Measurements from ENCODE around the gene SEZ6L2.
"Not testable (repeated sequence)": the region's sequence is repeated elsewhere in the genome, so short reads cannot be mapped to it uniquely, and the experiment has no call there.

Gene SEZ6L2

DNA sequence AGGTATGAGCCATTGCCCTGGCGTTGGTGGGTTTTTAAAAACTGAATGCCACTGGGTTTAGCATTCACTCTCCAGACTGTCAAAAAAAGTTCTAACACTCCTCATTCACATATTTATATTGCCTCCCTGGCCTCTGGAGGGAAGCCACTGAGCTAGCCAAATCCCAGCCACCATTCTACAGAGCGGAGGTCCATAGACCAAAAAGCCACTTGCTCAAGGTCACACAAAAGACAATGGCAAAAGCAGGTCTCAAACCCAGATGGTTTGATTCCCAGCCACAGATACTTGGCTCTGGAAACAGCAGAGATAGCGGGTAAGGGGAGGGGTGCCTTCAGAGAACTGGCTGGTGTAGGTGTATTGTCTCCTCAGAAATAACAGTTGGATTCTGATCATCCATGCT is 18.3 kb downstream of the SEZ6L2 start:
- no peak for DNase-seq

DNA sequence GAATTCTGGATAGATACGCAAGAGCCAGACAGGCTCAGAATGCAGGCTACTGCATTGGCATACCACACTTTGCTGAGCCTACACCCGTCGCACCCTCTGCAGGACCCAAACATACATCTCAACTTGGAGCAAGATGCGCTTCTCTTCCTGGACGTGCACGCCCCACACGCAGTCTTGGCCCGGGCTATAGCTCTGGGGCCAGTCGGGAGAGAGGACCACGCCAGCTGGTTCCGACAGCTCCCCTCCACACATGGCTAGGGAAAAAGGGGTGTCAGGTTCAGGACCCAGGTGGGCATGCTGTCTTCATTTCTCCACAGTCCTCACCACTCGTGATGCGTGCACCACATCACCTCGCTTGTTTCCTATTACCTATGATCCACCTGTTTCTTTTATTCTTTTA is 21.2 kb downstream of the SEZ6L2 start:
- no peak for DNase-seq

DNA sequence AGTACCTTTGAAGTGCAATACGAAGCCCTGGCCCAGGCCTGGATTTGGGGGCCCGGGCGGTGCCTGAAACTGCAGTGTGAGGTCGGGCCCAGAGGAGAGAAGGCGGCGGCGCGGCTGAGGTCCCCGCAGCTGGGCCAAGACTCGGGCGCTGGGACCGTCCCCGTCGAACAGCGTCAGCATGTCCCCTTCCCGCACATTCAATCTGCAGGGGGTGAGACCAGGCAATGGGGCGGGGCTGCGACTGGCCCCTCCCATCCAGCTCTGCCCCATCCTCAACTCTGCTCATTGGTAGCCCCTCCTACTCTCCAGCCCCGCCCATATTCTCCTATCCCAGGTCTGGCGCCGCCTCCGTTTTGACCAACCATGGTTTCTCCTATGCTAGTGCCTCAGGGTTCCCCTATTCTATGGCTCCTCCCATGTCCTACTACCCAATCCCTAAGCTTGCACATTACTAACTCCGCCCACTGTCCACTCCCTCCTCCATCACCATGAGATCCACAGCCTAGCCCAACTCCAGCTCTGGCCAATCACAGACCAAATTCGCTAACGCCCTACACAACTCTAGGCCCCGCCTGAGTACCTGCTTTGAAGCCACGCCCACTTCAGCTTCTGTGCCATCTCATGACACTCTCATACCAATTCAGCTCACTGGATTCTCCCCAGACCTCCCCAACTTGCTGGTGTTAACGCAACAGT is 21.9 kb downstream of the SEZ6L2 start:
- DNase-seq: peak; percentile 21

DNA sequence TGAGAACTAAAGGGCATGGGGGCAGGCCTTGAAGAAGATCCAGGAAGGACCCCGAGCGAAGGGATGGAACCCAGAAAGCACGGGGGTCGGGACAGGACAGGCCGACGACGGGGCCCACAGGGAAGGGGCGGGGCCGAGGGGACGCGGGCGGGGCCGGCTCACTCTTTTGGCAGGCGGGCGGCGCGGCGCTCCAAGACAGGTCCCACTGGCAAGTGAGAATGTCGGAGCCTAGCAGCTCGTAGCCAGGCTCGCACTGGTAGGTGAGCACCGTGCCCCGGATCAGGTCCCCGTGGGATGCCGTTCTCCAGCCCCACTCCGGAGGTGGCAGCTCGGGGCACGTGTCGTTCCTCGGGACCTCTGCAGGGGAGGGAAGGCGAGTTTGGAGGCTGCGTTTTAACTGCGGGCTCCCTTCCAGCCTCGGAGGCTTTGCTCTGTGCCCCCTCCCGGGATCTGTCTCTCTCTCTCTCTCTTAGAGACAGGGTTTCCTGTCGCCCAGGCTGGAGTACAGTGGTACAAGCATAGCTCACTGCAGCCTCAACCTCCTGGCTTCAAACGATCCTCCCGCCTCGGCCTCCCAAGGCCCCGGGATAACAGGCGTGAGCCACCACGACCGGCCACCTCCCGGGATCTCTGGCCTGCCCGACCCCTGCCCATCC is 22.6 kb downstream of the SEZ6L2 start:
- DNase-seq: peak; percentile 33

DNA sequence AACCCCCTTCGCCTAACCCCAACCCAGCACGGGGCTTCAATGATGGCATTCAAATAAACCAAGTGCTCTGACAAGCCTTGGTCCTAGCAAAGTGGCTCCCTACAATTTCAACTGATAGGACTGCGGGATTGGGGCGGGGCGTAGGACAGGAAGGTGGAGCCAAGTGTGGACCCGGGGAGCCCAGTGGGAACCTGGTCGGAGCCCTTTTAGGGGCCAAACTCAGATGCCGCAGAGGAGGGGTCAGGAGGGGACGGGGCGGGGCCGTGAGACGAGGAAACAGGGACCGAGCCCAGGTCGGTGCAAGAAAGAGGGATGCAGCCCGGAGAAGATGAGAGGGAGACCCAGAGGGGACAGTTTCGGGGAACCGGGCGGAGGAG is 23.1 kb downstream of the SEZ6L2 start:
- no peak for DNase-seq

DNA sequence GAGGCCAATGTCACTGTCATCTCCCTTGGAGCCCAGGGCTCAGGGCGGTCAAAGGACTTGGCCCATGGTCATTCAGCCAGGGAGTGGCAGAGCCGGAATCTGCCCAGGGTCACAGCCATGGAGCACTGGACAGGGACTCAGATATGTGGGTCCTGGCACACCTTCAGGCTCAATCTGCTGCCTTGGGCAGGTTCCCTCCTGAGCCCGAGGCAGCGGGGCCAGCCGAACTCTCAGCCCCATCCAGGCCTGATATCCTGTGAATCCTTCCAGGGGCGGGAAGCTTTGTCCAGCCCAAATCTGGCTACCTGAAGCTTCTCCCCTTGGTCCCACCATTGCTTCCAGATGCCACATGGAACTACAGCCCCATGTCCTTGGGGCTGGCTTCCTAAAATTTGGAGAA is 24.1 kb downstream of the SEZ6L2 start:
- DNase-seq: no peak

DNA sequence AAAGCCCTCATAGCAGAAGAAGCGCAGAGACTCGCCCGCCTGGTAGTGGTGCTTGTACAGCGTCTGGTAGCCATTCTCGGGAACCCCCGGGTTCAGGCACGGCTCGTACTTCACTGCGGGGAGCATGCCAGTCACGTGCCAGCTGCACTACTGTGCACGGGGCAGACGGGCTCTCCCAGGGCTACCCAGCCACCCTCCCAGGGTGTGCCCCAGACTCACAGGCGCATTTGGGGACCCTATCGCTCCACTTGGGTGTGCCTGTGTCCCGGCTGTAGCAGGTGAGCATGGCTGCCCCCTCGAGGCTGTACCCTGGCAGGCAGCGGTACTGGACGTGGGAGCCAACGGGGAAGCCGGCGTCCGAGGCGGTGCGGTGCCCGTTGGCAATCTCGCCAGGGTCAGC is 26.0 kb downstream of the SEZ6L2 start:
- DNase-seq: no peak

DNA sequence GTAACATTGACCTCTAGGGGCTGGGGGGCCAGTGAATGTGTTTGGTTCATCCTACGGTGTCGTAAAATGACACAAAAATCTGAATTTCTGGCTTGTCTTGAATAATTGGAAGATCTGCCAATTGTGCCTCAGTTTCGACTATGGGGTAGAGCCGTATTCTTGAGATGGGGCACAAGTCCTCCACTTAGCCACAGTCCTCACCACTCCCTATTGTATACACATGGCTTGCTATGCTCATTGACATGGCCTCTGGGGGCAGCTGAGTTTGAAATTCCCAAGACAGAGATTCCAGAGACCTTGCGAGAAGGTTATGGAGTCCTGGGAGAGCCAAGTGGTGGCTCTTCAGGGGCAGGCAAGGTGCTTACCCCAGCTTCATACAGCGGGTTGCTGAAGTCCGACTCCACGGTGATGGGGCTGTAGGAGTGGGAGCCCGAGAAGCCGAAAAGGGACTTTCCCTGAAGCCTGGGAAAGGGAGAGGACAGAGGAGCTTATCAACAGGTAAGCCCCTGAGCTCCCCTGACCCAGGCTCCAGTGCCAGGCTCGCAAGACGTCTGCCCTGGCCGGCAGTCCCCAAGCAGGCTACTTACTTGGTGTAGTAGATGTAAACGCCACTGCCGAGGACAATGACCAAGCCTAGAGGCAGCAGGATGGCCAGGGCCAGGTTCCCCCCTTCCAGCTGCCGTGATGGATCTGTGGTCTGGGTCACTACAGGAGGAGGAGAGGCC is 27.4 kb downstream of the SEZ6L2 start:
- DNase-seq: no peak

DNA sequence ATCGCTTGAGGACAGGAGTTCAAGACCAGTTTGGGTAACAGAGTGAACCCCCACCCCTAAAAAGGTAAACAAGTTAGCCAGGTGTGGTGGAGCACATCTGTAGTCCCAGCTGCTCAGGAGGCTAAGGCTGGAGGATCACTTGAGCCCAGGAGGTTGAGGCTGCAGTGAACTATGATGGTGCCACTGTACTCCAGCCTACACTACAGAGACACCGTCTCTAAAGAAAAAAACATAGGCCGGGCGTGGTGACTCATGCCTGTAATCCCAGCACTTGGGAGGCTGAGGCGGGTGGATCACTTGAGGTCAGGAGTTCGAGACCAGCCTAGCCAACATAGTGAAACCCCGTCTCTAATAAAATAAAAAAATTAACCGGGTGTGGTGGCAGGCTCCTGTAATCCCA is 30.3 kb downstream of the SEZ6L2 start:
- not testable (repeated sequence) for DNase-seq

DNA sequence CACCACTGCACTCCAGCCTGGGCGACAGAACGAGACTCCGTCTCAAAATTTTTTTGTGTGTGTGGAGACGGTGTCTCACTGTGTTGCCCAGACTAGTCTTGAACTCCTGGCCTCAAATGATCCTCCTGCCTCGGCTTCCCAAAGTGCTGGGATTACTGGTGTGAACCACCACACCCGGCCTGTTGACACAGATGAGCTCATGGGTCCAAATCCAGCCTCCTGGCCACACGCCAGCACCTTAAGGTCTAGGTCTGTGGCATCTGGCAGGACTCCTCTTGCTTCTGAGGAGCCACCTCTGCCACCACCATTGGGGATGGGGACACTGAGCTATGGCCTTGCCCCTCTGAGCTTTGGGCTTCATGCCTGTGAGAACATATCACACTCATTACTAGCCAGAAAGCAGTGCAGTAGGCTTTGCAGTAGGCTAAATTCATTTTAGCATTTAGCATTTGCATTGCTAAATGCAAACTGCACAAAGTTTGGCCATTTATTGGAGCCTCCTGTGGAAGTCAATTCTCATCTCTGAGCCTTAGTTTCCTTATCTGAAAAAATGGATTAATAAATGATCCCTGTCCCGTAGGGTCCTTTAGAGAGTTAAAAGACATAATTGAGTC is 30.8 kb downstream of the SEZ6L2 start:
- no peak for DNase-seq

DNA sequence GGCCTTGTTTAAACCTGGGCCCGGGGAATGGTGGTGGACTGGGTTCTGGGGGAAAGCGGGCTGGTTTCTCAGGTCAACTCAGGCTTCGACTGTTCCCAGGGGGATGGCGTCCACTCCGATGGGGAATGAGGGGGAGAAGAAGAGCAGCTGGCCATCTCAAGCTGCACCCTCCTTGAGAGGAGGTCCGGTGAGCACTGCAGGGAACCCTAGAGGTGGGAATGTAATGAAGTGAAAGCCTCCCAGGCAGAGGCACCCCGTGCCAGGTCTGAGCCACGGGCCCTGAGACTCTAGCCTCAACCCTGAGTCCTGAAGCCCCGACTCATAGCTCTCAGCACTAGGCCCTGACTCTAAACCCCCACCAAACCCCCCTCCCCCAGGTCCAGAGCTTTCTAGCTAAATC is 35.1 kb downstream of the SEZ6L2 start:
- no peak for DNase-seq

DNA sequence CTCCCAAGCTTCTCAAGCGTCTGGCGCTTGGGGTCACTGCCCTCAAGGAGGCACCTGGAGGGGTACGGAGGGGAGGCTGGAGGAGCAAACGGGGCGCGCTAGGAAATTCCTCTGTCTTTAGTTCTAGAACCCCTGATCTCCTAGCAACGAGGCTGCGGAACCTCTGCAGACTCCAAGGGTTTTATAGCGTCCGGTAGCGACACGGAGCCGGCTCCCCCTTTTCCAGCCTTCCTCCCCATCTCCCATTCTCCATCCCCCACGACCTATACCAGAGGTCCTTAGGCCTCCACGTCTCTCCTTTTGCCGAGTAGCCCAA is 35.7 kb downstream of the SEZ6L2 start:
- no peak for DNase-seq

DNA sequence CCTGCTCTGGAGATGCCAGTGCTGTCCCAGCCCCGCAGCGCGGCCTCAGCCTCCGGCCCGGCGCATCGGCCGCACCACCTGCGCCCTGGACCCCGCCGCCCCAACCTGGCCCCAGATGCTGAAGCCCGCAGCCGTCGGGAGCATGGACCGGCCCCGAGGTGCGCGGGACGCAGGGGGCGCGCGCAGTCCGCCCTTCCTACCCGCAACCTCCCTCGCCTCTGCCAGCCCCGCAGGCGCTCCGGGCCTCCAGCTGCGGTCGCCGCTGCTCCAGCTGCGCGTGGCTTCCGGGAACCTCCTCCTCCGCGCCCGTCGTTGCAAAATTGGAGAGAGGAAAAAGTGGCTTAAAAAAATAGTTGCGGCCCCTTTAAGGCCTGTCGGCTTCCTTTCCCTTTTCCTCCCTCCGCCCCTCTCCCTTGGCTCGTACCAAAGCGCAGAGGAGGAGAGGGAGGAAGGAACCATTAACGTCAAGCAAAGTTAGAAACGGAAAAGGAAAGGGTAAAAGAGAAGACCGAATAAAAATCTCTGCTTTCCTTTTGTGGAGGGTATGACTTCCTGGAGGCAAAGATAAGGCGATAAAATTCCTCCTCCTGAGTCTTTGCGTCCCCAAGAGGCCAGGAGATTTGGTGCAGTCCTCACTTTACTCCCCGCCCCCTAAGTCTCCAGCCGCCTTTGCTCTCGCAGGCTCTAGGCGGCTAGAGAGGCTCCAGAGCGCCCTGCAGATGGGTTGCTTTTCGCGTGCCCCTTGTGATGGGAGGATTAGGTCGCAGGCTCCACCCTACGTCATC is 36.3 kb downstream of the SEZ6L2 start, which contains the start of gene CDIPT:
CDIPT (minus strand) TSS at position 343 of the 785 bp plus-strand sequence. CDS start 369 bp downstream, outside the sequence.
- DNase-seq: peak; percentile 87

DNA sequence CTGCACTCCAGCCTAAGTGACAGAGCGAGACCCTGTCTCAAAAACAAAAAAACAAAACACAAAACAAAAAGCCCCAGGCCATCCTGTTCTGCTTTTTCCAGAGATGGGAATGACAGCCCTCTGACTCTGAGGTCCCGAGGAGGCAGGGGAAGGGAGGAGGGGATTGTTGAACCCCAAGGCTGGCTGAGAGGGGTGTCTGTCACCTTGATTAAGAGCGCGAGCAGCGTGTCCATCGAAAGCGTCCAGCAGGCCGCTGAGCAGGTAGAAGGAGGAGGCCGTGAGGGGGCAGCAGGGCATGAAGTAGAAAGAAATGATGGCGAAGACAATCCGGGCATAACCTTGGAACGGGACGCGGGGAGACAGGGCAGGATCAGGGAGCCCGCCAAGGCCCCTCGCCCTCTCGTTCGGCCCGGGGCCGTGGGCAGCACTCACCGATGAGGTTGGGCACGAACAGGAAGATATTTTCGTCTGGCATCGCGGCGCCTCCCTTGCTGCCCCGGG is 36.9 kb downstream of the SEZ6L2 start:
- no peak for DNase-seq

DNA sequence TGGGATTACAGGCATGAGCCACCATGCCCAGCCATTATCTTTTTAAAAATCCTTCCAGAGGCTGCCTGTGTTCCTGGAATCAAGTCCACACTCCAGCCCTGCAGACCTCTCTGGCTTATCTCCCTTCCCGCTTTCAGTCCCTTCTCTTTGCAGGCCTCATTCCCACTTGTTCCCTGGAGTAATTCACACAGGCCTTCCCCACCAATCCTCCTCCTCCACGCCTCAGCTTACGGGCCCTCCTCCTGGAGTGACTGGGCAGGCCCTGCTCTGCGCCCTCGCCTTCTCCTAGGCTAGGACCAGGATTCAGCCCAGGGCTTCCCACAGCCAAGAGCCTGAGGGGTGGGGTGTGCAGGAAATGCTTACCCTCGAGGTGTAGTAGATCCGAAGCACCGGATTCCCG is 39.1 kb downstream of the SEZ6L2 start:
- no peak for DNase-seq

DNA sequence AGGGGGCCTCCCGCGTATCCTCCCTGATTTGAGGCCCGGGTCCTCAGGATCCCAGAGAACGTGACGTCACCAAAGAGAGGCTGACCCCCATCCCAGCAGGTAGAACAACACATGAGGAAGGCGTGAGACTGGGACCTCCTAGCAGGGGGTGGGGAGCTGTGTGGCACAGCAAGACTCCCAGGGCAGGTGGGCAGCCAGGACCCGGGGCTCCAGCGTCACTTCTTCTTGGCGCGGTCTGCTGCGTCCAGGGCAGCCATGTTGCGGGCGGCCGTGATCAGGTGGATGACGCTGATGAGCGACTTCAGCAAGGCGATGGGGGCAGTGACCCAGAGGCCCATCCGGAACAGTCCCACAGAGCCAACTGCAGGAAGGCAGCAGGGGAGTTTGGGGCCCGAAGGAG is 40.4 kb downstream of the SEZ6L2 start:
- no peak for DNase-seq

DNA sequence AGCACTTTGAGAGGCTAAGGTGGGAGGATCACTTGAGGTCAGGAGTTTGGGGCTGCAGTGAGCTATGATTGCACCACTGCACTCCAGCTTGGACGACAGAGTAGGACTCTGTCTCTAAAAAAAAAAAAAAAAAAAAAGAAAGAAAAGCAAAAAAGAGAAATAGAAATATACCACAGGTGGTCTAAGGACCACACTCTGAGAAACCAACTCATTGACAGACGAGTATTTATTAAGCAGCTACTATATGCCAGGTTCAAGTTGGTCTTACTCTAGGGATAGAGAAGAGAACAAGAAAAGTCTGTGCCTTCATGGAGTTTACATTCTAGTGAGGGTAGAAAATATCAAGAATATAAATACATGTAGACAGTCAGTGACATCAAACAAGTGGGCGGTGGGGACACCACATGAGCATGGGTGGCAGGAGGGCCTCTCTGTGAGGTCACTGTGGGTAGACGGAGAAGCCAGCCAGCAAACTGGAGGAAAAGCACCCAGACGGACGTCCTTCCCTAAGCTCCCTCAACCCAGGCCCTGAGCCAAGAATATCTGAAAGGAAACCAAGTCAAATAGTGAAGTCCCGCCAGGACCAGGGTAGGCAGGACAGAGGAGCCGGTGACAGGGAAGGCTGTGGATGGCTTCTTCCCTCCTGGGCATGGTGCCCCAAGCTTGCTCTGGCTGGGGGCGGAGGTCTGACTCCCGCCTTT is 41.1 kb downstream of the SEZ6L2 start:
- DNase-seq: no peak

DNA sequence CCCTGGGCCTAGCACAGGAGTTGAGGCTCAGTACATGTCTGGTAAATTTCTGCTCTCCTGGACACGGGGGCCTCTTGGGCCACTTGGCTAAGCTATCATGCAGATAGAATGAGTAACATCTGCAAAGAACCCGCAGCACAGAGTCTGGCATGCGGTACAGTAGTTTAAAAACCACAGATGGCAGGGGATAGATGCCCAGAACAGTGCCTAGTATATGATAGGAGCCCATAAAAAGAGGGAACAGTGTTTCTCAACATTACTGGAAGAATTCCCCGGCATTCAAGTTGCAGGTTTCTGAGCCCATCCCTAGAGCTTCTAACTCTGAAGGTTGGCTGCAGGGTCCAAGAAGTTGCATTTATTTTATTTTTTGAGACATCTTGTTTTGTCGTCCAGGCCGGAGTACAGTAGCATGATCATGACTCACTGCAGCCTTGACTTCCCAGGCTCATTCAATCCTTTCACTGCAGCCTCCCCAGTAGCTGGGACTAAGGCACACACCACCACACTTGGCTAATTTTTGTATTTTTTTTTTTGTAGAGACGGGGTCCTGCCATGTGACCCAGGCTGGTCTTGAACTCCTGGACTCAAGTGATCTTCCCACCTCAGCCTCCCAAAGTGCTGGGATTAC is 42.1 kb downstream of the SEZ6L2 start:
- no peak for DNase-seq

DNA sequence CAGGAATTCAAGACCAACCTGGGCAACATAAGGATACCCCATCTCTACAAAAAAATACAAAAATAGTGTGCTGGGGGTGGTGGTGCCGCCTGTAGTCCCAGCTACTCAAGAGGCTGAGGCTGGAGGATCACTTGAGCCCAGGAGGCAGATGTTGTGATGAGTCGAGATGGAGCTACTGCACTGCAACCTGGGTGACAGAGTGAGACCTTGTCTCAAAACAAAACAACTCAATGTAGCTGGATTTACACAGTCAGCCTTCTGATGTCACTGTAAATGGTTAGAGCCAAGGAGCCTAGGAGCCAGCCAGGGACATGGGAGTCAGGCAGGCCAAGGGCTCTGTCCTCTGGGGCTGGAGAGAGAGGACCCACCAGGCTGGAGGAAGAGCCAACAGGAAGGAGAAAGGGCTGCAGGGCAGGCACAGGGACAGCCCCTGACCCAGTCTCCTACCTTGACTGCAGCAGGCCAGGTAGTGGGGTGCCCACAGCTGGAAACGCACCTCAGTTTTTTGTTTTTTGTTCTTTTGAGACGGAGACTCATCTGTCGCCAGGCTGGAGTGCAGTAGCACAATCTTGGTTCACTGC is 44.7 kb downstream of the SEZ6L2 start:
- no peak for DNase-seq

DNA sequence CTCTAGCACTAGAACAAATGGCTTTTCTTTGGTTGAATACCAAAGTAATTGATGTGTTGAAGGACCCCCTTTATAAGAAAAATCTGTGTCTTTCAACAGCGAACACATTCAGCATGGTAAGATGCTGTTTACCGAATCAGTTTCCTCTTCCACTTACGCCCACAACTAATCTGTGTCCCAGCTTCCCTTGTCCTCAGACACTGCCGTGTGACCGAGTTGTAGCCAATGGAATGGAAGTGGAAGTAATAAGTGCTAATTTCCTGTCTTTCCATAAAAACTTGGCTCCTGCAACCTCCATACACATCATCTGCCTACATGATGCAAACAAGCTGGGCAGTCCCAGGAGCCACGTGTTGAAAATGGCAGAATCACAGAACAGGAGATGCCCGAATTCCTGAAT is 46.7 kb downstream of the SEZ6L2 start:
- DNase-seq: no peak

DNA sequence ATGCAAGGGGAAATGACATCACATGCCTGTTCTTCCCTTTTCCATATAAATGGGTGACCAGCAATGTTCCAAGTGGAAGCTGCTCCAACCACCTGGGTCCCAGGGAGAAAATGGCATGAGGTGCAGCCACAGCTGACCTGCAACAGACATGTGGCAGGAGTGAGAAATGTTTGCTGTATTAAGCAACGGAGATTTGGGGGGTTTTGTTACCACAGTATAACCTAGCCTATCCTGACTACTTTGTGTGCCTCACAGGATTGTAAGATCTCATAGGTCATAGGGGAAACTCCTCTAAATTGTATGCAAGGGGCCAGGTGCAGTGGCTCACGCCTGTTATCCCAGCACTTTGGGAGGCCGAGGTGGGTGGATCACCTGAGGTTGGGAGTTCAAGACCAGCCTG is 48.4 kb downstream of the SEZ6L2 start:
- DNase-seq: no peak

Data from T-helper 9 cell (primary cell).